Peyer's patch (tissue), 4 donors: ENCODE measurements around the gene C20orf173. TPM values are rescaled to one million over a fixed set of nuclear protein-coding genes. Genes with fewer than 3 reads are reported as not detected.

Experiments
- DNase-seq, 3 donors: peaks; one replicate each; pipeline ENCODE4 v3.0.0-alpha.2; 2017 to 2019
- H3K27ac ChIP-seq, 4 donors: fragments of 200-600 bp; sonication (generic); one replicate each; pipeline ENCODE4 v1.5.1; 2016 to 2019
- H3K27me3 ChIP-seq, 2 donors: fragments of 200-600 bp; sonication (generic); one replicate each; pipeline ENCODE4 v1.5.1; 2019
- H3K36me3 ChIP-seq, 3 donors: fragments of 200-600 bp; sonication (generic); one replicate each; pipeline ENCODE4 v1.5.1; 2016 to 2019
- H3K4me1 ChIP-seq, 4 donors: fragments of 200-600 bp; sonication (generic); one replicate each; pipeline ENCODE4 v1.5.1; 2016 to 2019
- H3K4me3 ChIP-seq, 4 donors: fragments of 200-600 bp; sonication (generic); 1 replicate in 3 of 4; 2 replicates in 1 of 4; pipeline ENCODE4 v1.5.1; 2016 to 2019; ENCODE audit warnings: mild to moderate bottlenecking in 1 of 4
- H3K9me3 ChIP-seq, 4 donors: fragments of 200-600 bp; sonication (generic); one replicate each; pipeline ENCODE4 v1.5.1; 2016 to 2019; ENCODE audit warnings: mild to moderate bottlenecking in 1 of 4
- POLR2A ChIP-seq, 2 donors: fragments of 450-650 bp; IDR thresholded peaks; one replicate each; pipeline ENCODE4 v1.5.1; 2017; ENCODE audit warnings: antibody characterized with exemption in 2 of 2, mild to moderate bottlenecking in 2 of 2, moderate library complexity in 2 of 2
- total RNA-seq, 4 donors: library from RNA; depleted of rRNA; stranded (reverse); fragments of >200 nt; gene quantifications; one replicate each; pipeline ENCODE4 v1.1.0, GENCODE V29; 2016
- TF ChIP-seq, protein P1 (sequence below), 6 experiments: fragments of 450-650 bp in 4 of 6; fragments of 200-600 bp in 2 of 6; sonication (generic) in 1 of 6; IDR thresholded peaks; one replicate each; pipeline ENCODE4 v1.5.1; 2017 to 2019; ENCODE audit warnings: antibody characterized with exemption in 6 of 6, mild to moderate bottlenecking in 3 of 6, moderate library complexity in 1 of 6

The C20orf173 gene
- total RNA-seq, 4 donors from 2014 or later = not detected

DNA sequence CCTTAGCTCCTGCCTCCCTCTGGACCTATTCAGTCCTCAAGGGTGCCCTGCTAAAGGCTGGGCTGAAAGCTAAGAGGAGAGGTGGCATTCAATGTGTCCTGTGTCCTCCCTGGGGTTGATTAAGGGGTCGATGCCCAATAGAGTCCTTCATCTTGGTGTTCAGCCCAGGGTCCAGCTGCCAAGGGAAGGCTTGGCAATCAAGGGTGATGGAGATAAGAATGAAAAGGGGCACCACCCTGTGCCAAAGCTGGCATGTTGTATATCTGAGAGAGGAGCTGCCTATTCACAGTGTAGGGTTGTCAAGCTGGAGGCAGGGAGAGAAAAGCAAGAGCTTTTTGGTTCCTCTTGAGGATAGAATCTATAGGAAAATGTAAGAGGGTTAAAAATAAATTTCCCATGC lies 12.3 kb downstream of the C20orf173 start:
- no peaks in the 10 kb centered on the region for H3K36me3 ChIP-seq
- H3K27ac ChIP-seq = no peak overlapping the region
- TF ChIP-seq, protein P1, sequence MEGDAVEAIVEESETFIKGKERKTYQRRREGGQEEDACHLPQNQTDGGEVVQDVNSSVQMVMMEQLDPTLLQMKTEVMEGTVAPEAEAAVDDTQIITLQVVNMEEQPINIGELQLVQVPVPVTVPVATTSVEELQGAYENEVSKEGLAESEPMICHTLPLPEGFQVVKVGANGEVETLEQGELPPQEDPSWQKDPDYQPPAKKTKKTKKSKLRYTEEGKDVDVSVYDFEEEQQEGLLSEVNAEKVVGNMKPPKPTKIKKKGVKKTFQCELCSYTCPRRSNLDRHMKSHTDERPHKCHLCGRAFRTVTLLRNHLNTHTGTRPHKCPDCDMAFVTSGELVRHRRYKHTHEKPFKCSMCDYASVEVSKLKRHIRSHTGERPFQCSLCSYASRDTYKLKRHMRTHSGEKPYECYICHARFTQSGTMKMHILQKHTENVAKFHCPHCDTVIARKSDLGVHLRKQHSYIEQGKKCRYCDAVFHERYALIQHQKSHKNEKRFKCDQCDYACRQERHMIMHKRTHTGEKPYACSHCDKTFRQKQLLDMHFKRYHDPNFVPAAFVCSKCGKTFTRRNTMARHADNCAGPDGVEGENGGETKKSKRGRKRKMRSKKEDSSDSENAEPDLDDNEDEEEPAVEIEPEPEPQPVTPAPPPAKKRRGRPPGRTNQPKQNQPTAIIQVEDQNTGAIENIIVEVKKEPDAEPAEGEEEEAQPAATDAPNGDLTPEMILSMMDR (IDR thresholded peaks at IDR 0.05) = no peak
- no peak for TF ChIP-seq POLR2A (IDR thresholded peaks at IDR 0.05)
- no peaks in the 10 kb centered on the region for H3K9me3 ChIP-seq
- DNase-seq = no peak
- no peaks in the 10 kb centered on the region for H3K4me1 ChIP-seq
- H3K4me3 ChIP-seq = no peak overlapping the region
- no peaks in the 10 kb centered on the region for H3K27me3 ChIP-seq

DNA sequence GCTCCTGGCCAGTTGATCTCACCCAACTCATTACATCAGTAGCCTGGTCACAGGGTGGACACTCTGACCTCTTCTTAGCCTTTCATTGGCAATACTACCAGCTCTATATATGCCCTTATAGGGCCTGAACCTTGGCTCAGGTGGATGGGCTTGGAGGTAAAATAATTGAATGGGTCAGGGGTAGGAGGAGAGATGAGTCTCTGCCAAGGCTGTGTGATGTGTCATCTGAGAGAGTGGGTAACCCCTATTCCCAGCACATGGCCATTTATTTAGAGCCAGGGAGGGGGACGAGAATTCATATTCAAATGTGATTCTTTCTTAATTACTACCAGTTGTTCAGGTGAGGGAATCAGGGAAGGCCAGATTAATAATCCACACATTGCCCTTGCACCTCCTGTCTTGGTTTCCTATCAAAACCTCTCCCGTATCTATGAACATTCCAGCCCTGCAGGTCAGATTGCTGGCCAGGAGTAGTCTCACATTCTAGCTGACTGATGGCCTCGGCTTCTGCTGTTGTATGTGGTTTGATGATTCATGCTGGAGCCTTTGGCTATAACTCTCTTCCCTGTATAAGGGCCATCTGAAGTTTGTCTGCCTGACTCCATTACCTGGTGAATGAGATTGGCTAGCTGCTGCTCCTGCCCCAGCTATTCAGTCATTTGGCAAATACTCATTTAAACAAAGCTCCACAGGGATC lies 13.4 kb downstream of the C20orf173 start:
- Histone ChIP-seq H3K36me3 (peaks cover 0 to 10% (median 0%) of the 10 kb centered on the region in 3 donors), H3K9me3 (no peaks in the 10 kb centered on the region), H3K4me3 (no peak overlapping the region), H3K4me1 (no peaks in the 10 kb centered on the region), H3K27me3 (no peaks in the 10 kb centered on the region), H3K27ac (no peak overlapping the region)
- TF ChIP-seq, protein P1 (IDR thresholded peaks at IDR 0.05) = no peak
- TF ChIP-seq POLR2A (IDR thresholded peaks at IDR 0.05) = no peak
- no peak for DNase-seq

DNA sequence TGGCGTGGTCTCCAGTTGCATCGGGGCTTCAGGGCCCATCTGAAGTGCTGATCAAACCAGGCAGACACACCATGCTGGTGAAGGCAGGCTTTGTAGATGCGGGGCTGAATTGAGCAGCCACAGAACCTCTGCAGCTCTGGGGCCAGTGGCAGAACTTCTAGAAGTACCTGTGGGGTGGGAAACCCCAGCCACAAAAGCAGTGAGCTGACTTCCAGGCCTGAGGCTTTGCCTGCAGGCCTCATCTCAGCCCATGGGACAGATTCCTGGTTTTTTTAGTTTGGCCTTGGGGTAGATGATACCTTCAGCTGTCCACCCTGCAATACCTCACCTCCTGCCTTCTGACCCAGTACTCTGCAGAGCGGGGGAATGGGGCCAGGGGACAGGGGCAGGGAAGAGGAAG lies 14.1 kb downstream of the C20orf173 start:
- Histone ChIP-seq H3K27me3 (no peaks in the 10 kb centered on the region), H3K4me3 (no peak overlapping the region), H3K4me1 (no peaks in the 10 kb centered on the region), H3K9me3 (no peaks in the 10 kb centered on the region), H3K27ac (no peak overlapping the region), H3K36me3 (peaks cover 0 to 17% (median 0%) of the 10 kb centered on the region in 3 donors)
- no peak for DNase-seq
- TF ChIP-seq, protein P1 (IDR thresholded peaks at IDR 0.05) = no peak
- no peak for TF ChIP-seq POLR2A (IDR thresholded peaks at IDR 0.05)

DNA sequence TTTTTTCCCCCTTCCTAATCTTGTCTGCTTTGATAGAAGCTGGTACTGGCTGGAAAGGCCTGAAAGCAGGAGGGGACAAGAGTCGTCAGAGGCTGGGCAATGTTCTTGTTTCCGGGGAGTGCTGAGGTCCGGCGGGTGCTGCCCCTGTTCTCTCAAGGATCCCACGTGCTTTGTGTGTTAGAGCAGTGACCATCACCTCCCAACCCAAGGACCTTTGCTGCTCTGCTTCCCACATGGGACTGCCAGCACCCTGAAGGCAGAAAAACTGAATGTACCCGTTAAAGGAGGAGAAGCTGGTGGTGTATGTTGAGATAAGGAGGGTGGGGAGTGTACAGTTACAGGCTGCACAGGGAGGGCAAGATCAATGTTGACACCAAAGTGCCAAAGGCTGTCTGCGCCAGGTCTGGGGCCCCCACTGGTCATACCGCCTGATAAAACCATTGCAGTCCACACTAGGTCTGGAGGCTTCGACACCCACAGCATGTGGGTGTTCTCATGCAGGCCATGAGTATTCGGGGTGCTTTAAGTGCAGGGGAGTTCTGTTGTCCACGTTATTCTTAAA lies 15.0 kb downstream of the C20orf173 start:
- Histone ChIP-seq H3K4me3 (no peak overlapping the region), H3K9me3 (no peaks in the 10 kb centered on the region), H3K27ac (no peak overlapping the region), H3K36me3 (peaks cover 0 to 25% (median 0%) of the 10 kb centered on the region in 3 donors), H3K27me3 (no peaks in the 10 kb centered on the region), H3K4me1 (no peaks in the 10 kb centered on the region)
- no peak for DNase-seq
- no peak for TF ChIP-seq POLR2A (IDR thresholded peaks at IDR 0.05)

DNA sequence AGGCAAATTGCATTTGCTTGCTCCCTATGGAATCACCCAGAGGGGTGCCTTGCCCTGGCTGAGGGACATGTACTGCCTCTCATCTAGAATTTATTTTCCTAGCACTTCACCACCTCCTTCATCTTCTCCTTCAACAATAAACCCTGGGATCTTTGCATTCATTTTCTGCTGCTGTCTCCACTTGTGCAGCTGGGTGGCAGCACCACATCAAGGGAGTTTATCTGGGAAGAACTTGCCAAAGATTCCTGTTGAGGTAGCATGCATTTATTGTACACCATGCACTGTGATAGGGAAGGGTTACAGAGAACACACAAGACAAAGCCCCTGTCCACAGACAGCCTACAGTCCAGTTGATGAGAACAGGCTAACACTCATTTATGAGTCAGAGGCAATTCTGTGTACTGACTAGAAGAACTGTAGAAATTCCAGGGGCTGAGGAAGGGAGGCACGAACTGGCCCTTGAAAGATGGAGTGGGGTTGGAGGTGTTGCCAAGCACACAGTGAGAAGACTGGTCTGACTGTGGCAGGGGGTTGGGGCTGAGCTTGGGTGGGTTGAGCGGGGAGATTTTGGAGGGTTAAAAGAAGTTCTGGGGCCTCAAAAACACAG lies 17.5 kb downstream of the C20orf173 start:
- H3K9me3 ChIP-seq = no peaks in the 10 kb centered on the region
- H3K4me1 ChIP-seq = no peaks in the 10 kb centered on the region
- H3K27ac ChIP-seq = no peak overlapping the region
- TF ChIP-seq, protein P1 (IDR thresholded peaks at IDR 0.05) = peak in 4 of 6 experiments; percentile 30 to 70 (median 63)
- no peak for TF ChIP-seq POLR2A (IDR thresholded peaks at IDR 0.05)
- no peak overlapping the region for H3K4me3 ChIP-seq
- no peaks in the 10 kb centered on the region for H3K27me3 ChIP-seq
- peaks cover 0 to 45% (median 0%) of the 10 kb centered on the region in 3 donors for H3K36me3 ChIP-seq
- DNase-seq = no peak
